HG03135 (cell line): ENCODE data around the gene ARID5B.
A peak's percentile ranks its signal among the peaks of the same experiment; 100 is the strongest.

Source experiments
- ATAC-seq: cut with Tn5 transposase; IDR thresholded peaks from one replicate; pipeline ENCODE4 v1.9.1; 2021; ENCODE audit warnings: mild to moderate bottlenecking, moderate library complexity; ENCODE audit not compliant: unreplicated experiment

Gene ARID5B

GRCh38 chr10:61882621-61883370, 18.7 kb upstream of the ARID5B start:
- ATAC-seq: no peak

- ATAC-seq: no peak
Measured at GRCh38 chr10:61883371-61884025, 18.0 kb upstream of the ARID5B start.

GRCh38 chr10:61887772-61888171, 13.7 kb upstream of the ARID5B start:
- ATAC-seq: no peak

GRCh38 chr10:61888744-61889143, 12.8 kb upstream of the ARID5B start:
- ATAC-seq: no peak

- ATAC-seq: no peak
Measured at GRCh38 chr10:61890430-61890829, 11.1 kb upstream of the ARID5B start.

- ATAC-seq: no peak
Measured at GRCh38 chr10:61890881-61891409, 10.6 kb upstream of the ARID5B start.

GRCh38 chr10:61891906-61892585, 9.5 kb upstream of the ARID5B start:
- no peak for ATAC-seq

GRCh38 chr10:61892961-61893360, 8.5 kb upstream of the ARID5B start:
- ATAC-seq: no peak

GRCh38 chr10:61894133-61894532, 7.4 kb upstream of the ARID5B start:
- no peak for ATAC-seq

GRCh38 chr10:61895898-61896600, 5.5 kb upstream of the ARID5B start:
- ATAC-seq: no peak

GRCh38 chr10:61896854-61897661, 4.4 kb upstream of the ARID5B start:
- peak; percentile 59 for ATAC-seq

- ATAC-seq: no peak
Measured at GRCh38 chr10:61897671-61898434, 3.6 kb upstream of the ARID5B start.

- no peak for ATAC-seq
Measured at GRCh38 chr10:61898435-61898778, 3.1 kb upstream of the ARID5B start.

- no peak for ATAC-seq
Measured at GRCh38 chr10:61899069-61899531, 2.4 kb upstream of the ARID5B start.

GRCh38 chr10:61899663-61899996, 1.9 kb upstream of the ARID5B start:
- no peak for ATAC-seq

GRCh38 chr10:61899997-61900828, 1.3 kb upstream of the ARID5B start:
- ATAC-seq: peak; percentile 37

GRCh38 chr10:61901829-61902444, 438 bp downstream of the ARID5B start:
- no peak for ATAC-seq
